T-helper 22 cell (primary cell): ENCODE measurements around the gene MAGI1.

Experiments used
- DNase-seq: peaks from one replicate; pipeline ENCODE4 v3.0.0-alpha.2; 2020; ENCODE audit warnings: low read depth

MAGI1 gene

DNA sequence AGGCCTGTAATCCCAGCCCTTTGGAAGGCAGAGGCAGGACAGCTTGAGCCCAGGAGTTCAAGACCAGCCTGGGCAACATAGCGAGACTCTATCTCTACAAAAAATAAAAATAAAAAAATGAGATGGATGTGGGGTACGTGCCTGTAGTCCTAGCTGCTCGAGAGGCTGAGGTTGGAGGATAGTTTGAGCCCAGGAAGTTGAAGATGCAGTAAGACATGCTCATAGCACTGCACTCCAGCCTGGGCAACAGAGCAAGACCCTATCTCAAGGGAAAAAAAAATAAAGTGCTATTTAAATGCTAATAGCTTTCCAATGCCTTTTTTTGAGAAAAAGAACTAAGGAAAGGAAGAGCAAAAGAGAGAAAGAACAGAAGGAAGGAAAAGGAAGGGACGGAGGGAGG is 94.5 kb downstream of the MAGI1 start:
- no peak for DNase-seq

DNA sequence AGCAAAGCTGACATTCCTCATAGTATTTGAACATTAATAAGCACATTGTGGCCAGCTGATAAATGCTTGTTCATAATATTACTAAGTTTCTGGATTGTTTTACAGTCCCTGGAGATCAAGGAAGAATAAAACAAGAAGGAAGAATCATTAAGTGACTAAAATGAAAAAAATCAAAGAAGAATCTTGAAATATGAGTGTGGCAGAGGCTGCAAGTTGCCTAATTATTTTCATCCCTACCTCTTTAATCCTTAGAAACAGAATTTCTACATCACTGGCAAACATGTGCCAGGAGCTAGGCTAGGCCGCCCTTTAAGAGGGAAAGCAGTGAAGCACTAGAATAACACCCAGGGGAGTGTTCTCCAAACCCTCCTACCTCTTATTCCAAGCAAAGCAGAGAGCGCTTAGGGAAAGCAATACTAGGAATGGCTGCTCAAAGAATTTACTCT is 98.9 kb downstream of the MAGI1 start:
- DNase-seq, result no peak

DNA sequence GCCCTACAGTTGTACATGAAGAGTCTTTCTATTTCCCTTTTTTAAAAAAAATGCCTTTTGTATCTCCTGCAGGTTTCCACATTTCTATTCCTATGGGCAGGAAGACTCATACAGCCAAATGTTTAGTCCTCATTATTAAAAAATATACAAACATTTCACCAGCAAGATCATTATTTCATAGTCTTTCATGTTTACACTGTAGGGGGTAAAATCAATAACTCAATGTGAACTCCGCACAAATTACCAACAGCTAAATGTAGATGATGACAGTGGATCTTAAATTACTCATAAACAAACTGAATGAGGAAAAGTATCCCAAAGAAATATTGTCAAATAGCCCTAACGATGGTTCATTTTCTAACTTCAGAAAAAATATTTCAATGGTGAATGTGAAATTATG is 99.5 kb downstream of the MAGI1 start:
- no peak for DNase-seq

DNA sequence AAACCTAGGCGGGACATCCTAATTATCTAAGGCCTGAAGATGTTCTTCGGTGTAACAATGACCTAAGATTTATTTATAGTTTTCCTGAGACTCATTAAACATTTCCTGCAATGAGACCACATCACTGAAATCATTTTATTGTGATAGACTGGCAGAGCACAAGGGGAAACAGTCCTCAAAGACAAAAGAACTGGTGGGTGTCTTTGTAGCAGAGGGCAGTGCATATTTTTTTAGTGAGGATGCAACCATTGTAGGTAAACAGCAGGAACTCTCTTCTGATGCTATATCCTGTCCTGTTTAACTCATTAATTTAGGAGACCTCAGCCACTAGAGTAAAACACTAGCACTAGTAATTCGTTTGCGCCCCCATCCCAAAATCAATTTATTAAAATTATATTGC is 100.0 kb downstream of the MAGI1 start:
- DNase-seq, result no peak

DNA sequence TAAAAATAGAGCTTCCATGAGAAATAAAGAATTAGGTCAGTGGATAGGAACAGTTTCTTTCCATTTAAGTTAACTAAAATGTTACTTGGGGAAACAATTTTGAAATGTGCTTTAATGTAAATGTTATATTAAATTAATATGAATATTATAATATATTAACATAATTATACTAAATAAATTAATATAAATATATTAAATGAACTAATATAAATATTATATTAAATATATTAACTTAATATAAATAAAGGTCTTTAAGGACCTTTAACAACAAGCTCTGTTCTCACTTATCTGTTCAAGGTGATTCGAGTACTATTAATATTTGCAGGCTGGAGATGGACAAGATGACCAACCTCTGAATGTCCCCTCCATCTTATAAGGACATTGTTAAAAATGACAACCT is 100.6 kb downstream of the MAGI1 start:
- DNase-seq, result no peak

DNA sequence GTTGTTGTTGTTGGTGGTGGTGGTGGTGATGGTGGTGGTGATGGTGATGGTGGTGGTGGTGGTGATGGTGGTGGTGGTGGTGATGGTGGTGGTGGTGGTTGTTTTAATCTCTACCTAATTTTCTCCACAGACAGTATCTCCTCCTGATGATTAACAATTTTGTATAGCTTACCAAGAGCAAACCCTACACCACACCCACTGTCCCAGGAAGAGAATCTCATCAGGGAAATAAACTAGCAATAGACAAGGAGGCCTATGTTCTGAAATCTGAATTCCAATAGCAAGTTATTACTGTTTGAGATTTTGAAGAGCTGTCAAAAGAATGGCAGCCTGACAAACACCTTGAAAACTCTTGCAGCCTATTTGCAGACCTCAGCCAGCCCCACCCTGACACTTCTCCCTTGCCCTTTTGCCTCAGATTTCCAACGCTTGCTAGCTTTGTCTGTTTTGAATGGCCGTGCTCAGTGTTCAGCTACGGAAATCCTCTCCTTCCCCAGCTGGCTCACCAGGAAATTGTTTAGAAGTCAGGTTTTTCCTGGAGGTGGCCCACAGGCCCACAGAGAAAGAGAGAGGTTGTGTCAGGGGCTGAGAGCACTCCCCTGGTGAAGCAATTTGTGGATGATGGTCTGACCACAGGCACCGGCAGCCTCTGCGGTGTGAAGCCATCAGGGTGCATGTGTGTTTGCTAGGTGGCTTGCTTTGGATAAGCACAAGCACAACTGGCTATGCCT is 101.6 kb downstream of the MAGI1 start:
- no peak for DNase-seq

DNA sequence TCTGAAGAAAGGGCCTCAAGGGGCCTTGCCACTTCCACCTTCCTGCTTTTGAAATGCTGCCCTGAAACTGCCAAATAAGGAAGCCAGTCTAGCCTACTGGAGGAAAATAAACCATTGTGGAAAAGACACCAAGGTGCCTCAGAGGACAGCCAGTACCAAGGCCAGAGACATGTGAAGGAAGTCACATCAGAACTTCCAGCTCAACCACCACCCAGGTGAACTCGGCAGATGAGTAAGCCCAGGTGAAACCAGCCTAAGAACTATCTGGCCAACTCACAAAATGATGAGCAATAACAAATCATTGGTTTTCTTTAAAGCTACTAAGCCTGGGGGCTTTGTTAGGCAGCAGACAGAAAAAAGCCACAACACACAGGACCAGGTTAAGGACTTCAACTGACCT is 103.0 kb downstream of the MAGI1 start:
- DNase-seq, result no peak

DNA sequence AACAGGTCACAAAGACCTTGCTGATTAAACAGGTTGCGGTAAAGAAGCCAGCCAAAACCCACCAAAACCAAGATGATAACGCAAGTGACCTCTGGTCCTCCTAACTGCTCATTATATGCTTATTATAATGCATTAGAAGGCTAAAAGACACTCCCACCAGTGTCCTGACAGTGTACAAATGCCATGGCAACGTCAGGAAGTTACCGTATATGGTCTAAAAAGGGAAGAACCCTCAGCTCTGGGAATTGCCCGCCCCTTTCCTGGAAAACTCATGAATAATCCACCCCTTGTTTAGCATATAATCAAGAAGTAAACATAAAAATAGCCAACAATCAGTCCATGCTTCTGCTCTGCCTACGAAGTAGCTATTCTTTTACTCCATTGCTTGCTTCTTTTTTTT is 108.1 kb downstream of the MAGI1 start:
- no peak for DNase-seq

DNA sequence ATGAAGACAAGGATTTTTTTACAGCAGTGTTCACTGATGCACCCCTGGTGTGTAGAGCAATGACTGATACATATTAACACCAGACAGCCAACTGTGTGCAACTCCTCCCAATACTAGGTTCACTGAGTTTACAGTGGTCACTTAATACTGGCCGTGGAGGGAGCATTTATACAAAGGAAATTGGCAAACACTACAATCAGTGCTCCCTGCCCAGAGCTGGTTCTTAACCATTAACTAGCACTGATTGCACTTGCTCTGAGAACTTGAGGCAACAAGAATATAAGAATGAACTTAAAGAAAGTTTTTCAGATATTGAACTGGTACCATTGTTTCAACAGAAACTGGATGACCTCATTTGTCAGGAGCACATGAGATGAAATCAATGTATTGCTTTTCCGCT is 110.6 kb downstream of the MAGI1 start:
- no peak for DNase-seq

DNA sequence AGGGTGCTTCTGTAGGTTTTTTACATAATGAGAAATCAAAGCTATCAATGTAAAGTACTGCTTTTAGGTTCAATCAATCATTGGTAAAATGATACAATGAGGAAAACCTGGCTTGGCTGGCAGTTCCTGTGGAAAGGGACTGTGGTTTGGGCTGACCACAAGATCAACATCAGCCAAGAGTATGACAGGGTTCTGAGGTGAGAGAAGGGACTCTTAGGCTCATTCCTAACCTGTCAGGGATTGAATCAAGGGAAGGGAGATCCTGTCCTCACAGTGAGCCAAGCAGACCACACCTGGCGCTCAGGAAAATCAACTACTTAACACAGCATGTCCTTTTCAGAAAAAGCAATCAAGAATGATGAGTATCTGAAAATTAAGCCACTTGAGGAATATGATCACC is 111.1 kb downstream of the MAGI1 start:
- DNase-seq, result no peak

DNA sequence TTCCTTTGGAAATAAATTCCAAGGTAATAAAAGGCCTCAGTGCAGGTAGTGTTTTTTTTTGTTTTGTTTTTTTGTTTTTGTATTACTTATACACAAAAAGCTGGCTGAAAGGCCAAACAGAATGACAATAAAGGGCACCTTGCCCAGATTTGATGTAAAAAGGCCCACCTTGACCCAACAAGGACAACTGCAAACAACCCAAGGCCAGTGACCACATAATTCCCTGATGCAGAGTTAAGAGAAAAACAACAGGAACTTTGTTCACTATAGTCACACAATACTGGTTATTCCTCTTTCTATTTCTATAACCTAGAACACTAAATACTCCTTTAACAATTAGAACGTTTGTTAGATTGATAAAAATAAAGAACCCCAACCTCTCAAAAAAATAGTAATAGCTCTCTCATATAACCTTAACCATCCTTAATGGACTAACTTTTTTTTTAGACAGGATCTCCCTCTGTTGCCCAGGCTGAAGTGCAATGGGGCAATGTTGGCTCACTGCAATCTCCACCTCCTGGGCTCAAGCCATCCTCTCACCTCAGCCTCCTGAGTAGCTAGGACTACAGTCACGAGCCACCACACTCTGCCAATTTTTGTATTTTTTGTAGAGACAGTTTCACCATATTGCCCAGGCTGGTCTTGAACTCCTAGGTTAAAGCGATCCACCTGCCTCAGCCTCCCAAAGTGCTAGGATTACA is 113.3 kb downstream of the MAGI1 start:
- DNase-seq, result no peak

DNA sequence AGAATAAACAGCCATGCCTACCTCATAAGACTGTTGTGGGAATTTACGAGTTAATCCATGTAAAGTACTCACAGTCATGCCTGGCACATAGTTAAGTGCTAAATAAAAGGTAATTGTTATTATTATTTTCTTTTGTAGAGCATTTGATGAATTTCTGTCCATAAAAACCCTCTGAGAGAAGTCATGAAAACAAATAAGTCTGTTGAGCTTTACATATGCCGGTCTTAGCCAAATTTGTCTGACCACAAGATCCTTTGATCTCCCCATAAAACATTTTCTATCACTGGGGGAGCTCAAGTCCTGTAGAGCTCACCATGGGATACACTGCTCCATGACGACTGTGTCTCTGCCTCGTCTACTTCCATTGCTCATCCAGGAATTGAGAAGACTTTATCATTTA is 114.0 kb downstream of the MAGI1 start:
- DNase-seq, result no peak

DNA sequence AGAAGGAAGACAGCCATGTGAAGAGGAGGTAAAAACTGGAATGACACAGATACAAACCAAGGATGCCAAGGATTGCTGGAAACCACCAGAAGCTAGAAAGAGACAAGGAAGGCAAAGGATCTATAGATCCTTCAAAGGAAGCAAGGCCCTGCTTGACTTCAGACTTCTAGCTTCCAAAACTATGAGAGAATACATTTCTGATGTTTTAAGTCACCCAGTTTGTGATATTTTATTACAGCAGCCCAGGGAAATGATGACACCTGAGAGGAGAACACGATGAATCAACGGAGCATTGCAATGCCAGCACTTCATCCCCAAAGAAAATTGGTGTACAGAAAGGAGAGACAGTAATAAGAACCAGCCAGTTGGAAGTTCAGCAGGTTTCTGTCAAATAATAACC is 116.3 kb downstream of the MAGI1 start:
- no peak for DNase-seq

DNA sequence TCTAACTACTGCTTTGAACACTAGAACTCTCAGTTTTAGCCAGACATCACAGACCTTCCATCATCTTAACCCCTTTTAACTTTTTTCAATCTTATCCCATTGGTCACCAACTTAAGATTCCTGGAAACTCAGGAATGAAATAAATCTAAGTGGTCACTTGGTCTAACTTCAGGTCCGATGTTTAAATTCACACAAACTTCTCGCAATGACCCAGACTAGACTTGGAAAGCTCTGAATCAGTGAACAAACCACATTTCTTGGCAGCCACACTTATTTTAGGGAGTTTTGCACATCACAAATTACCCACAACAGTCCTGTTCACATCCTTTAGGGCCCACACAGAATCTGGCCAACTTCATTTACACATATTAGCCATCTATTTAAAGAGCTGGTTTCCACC is 118.9 kb downstream of the MAGI1 start:
- no peak for DNase-seq

DNA sequence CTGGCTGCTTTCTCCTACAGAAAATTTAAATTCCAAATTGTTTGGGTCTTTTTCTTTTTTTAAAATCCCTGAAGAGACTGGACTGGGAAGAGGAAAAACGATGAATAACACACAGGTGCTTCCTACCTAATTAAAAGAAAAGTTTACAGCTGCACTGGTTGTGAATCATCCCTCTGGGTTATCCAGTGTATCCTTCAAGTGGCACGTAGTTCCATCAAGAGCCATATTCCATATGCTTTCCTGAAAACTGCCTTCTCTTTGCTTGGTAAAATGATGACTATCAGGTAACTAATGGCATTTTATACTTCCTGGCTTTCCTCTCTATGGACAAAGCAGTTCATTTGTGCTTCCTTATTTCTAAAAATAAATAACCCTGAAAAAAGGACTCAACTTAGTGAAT is 123.2 kb downstream of the MAGI1 start:
- DNase-seq, result no peak

DNA sequence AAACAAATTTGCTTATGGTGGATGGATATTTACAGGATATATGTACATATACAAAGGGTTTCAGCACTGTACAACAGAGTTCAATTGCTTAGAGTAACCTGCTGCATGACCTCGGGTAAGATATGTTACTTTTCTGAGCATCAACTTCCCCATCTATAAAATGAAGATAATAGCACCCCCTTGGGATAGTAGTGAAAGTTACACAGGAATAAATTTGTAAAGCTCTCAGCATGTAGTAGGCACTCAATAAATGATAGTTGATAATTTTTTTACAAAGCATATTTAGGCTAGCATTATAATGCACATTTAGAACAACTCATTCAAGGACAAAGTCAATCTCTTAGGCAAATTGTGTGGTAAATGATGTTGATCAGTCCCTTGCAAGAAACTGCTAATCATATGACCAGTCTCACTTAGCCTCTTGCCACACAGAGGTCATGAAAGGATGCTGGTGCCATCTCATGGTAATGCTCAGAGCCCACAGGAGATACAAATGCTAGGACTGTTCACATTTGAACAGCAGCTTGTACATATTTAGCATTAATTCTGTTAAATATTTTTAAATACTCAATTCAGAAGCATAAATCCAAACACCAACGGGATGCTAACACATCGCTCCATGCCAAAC is 123.9 kb downstream of the MAGI1 start:
- DNase-seq, result no peak

DNA sequence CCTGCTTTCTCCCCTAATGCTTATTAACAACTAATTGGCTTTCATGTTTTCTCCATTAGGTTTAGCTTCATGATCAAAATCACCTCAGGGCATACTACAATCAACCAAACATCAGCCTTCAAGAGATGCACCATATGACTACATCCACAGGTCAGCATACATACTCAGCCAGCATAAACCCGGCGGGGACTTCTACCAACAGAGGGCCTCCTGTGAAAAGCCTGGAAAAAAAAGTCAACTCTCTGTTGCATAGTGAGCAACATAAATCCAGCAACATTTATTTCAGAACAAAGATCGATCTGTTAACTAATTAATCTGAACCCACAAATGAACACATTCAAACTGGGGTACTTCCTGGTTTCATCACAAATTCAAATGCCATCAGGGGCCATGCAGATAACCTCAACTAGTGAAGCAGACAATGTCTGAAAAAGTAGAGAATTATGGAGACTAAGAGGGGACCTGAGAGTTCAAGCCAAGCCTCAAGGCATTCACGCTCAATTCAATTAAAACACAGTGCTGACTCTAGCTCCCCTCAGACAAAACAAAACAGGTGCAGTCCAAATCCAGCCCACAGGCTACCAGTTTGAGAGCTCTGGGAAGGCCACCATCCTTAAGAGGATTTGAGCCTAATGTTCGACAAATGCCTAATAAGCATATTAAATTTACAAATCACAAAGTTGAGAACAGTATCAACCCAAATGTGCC is 124.5 kb downstream of the MAGI1 start:
- no peak for DNase-seq

DNA sequence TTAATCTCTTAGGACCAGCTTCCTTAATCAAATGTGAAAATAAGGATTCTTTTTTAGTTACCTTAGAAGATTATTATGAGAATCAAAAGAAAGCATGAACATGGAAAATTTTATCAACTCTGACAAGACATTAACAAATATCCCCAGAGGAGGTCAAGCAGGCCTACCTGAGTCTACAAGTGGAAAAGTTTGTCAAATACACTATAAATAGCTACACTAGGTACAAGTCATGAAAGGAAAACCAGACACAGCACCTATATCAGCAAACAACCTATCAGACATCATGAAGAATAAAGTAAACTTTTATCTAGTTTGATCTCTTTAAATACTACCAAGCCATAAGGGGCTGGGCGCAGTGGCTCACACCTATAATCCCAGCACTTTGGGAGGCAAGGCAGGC is 126.1 kb downstream of the MAGI1 start:
- DNase-seq, result no peak

DNA sequence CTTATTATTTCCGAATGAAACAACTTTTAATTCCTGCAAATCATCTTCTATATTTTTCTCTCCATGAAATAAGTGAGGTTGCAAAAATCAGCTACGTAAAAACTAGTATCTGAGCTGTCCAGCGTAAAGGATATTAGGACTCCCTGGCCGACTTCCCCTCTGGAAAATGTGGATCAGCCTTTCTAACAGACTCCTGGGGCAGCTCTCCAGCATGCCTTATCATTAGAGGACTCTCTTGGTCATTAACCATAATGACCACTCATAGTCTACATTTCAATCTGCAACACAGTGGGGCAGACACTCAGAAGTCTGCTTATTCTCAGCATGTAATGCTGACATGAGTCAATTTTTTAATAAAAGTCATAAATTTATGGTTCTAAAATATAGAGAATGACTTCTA is 130.1 kb downstream of the MAGI1 start:
- DNase-seq, result no peak

DNA sequence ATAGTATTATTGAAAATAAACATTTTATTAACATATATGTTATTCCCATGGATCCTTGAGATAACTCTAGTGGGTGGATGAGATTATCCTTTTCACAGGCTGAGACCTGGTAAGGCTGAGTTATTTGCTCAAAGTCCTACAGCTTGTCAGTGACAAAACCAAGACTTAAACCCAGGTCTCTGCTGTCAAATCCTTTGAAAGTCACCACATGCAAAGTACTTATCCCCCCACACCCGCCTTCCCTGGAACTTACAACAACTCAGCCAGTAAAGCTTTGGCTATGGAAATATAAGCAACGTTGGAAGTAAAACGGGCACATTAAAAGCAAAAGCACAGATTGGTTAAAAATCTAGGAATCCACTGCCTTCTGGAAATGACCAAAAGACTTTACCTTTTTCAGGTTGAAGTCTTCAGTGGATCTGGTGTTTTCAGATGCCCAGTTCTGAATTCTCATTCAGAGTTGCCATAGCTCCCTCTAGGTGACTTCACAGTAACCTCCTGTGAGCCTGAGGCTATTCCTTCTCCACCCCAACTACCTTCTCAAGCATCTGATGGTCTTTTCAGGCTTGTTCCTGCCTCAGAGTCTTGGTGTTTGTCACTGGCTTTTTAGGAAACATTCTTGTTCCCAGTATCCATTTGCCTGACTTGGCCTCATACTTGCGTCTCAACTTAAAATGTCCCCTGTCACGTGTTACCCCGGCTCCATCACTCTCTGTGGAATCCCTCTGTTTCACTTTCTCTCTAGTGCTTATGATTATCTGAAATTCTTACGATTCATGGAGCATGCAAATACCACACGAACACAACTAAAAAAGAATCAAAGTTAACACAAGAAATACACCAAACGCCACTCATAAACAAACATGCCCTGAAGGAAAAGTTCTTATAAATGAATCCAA is 131.2 kb downstream of the MAGI1 start:
- DNase-seq, result no peak

DNA sequence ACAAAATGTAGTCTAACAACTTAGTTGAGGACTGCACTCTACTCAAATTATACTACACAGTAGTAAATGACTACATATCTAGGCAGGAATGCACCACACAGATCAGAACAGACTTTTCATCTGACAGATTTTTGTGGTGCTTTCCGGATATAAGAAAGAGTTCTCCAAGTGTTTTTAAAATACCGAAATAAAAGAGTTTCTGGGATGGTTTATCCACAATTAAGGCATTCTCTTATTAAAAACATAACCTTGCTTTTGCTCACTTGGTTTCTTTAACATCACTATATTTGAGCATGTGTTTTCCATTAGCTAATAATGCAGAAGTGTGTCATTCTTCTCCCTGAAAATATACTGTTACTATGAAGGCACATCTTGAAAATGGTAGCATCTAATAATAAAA is 132.9 kb downstream of the MAGI1 start:
- no peak for DNase-seq

DNA sequence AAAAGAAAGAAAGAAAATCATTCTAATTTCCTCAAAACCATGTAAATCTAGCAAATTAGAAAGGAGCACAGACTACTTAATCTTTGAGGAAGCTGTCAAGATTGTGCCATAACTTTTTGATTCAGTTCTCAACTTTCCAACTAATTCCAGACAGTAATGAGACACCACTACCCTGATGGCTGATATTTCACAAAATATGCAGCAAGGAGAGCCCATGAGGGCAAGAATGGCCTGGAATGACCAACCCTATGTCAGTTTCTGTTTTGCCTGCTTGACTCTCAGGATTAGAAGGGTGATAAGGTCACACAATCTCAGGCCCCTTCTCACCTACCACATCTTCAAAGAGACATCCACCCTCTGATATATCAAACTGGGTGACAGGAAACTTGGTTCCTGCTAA is 134.7 kb downstream of the MAGI1 start:
- DNase-seq, result no peak
